Keratinocyte (primary cell): ENCODE results near the gene FARP2. TPM values are rescaled to one million over a fixed set of nuclear protein-coding genes. Genes with fewer than 3 reads are reported as not detected.

Experiments used
- DNase-seq: peaks from one replicate; pipeline ENCODE4 v3.0.0-alpha.2; 2011; ENCODE audit warnings: low read depth, missing footprints, low spot score
- FAIRE-seq: peaks from 2 replicates; lab custom pipeline; 2011; peaks lifted over from hg19 to GRCh38; lab: Jason Lieb, UNC
- H2AFZ ChIP-seq: 2 replicates; pipeline ENCODE4 v1.6.0; 2012; ENCODE audit warnings: low read length, control low read depth, inconsistent platforms; ENCODE audit not compliant: control insufficient read depth
- H3K27ac ChIP-seq: 2 replicates; pipeline ENCODE4 v1.5.1; 2011; ENCODE audit warnings: low read length; ENCODE audit not compliant: control insufficient read depth, insufficient read depth
- H3K27me3 ChIP-seq: 3 replicates; pipeline ENCODE4 v1.6.0; 2011; ENCODE audit warnings: low read length; ENCODE audit not compliant: control insufficient read depth, insufficient read depth; ENCODE audit errors: extremely low read depth
- H3K36me3 ChIP-seq, 2 experiments: 2 replicates in 1 of 2; 3 replicates in 1 of 2; pipeline ENCODE4 v1.5.1; 2011; ENCODE audit warnings: low read length in 2 of 2, mild to moderate bottlenecking in 1 of 2; ENCODE audit not compliant: control insufficient read depth in 2 of 2, insufficient read depth in 2 of 2; ENCODE audit errors: extremely low read depth in 1 of 2
- H3K4me1 ChIP-seq: 3 replicates; pipeline ENCODE4 v1.5.1; 2011; ENCODE audit warnings: low read length; ENCODE audit not compliant: control insufficient read depth, insufficient read depth; ENCODE audit errors: extremely low read depth
- H3K4me2 ChIP-seq: 3 replicates; pipeline ENCODE4 v1.6.0; 2011; ENCODE audit warnings: low read depth, low read length; ENCODE audit not compliant: control insufficient read depth, insufficient read depth; ENCODE audit errors: extremely low read depth
- H3K4me3 ChIP-seq, 3 experiments: fragments of 200-600 bp in 1 of 3; sonication (generic) in 1 of 3; 2 replicates in 2 of 3; 3 replicates in 1 of 3; pipeline ENCODE4 v1.5.1; 2011 to 2016; ENCODE audit warnings: low read length in 3 of 3, mild to moderate bottlenecking in 3 of 3, control low read depth in 2 of 3, inconsistent platforms in 1 of 3, low read depth in 1 of 3, mixed read lengths in 1 of 3, mixed run types in 1 of 3, moderate library complexity in 1 of 3; ENCODE audit not compliant: control insufficient read depth in 2 of 3, insufficient read depth in 2 of 3; ENCODE audit errors: extremely low read depth in 1 of 3
- H3K79me2 ChIP-seq: 2 replicates; pipeline ENCODE4 v1.6.0; 2012; ENCODE audit warnings: low read length; ENCODE audit not compliant: control insufficient read depth, insufficient read depth
- H3K9ac ChIP-seq: 3 replicates; pipeline ENCODE4 v1.6.0; 2011; ENCODE audit warnings: low read length; ENCODE audit not compliant: control insufficient read depth, insufficient read depth; ENCODE audit errors: extremely low read depth
- H3K9me1 ChIP-seq: 3 replicates; pipeline ENCODE4 v1.6.0; 2011; ENCODE audit warnings: low read length; ENCODE audit not compliant: control insufficient read depth, insufficient read depth; ENCODE audit errors: extremely low read depth
- H3K9me3 ChIP-seq: 2 replicates; pipeline ENCODE4 v1.5.1; 2012; ENCODE audit warnings: low read depth, low read length; ENCODE audit not compliant: control insufficient read depth
- H4K20me1 ChIP-seq: 3 replicates; pipeline ENCODE4 v1.6.0; 2011; ENCODE audit warnings: low read length; ENCODE audit not compliant: control insufficient read depth, insufficient read depth; ENCODE audit errors: extremely low read depth
- EZH2 ChIP-seq: IDR thresholded peaks from one replicate; pipeline ENCODE4 v1.6.1; 2012; ENCODE audit warnings: inconsistent platforms, mild to moderate bottlenecking, low read length, moderate library complexity
- dilution Hi-C: fragments of 300-500 bp; cut with MboI; formaldehyde crosslinking; loops from one replicate; pipeline ENCODE4 v1.7.0; 2020; ENCODE audit warnings: low sequenced_read_pairs; ENCODE audit not compliant: extremely low pct_ligation_motif_present
- polyA plus RNA-seq, 5 experiments: library from polyadenylated mRNA; depleted of rRNA in 3 of 5; stranded (reverse) in 3 of 5; stranded (forward) in 1 of 5; unstranded in 1 of 5; fragments of >200 nt; gene quantifications; 1 replicate in 1 of 5; 2 replicates in 3 of 5; 3 replicates in 1 of 5; pipeline versions ENCODE4 v1.2.1 to v1.2.3, GENCODE V29; 2011 to 2012; ENCODE audit warnings: missing spikeins in 2 of 5, low read depth in 1 of 5, low replicate concordance in 1 of 5
- TF ChIP-seq, protein P1 (sequence below), 3 experiments: IDR thresholded peaks in 1 of 3; conservative IDR thresholded peaks in 1 of 3; optimal IDR thresholded peaks in 1 of 3; 2 replicates in 2 of 3; 3 replicates in 1 of 3; pipeline versions ENCODE3 to v1.5.1; 2011; ENCODE audit warnings: low read length in 3 of 3, mild to moderate bottlenecking in 3 of 3, moderate library complexity in 2 of 3, control low read depth in 1 of 3, inconsistent platforms in 1 of 3; ENCODE audit not compliant: insufficient read depth in 2 of 3; ENCODE audit errors: extremely low read depth in 1 of 3

FARP2 gene
- polyA plus RNA-seq, 1 donor (not counting 4 experiments of a cell fraction or from before 2014, with no cell fraction given), result 39.3 TPM

GRCh38 chr2:241532168-241532567 is 176.1 kb downstream of the FARP2 start:
- no peak overlapping the region for H3K4me3 ChIP-seq
- H3K9me1 ChIP-seq, result no peaks in the 10 kb centered on the region
- no peaks in the 10 kb centered on the region for H3K36me3 ChIP-seq
- no peak overlapping the region for H3K27ac ChIP-seq
- DNase-seq (no peak), FAIRE-seq (no peak)
- H3K27me3 ChIP-seq, result peaks cover 16% of the 10 kb centered on the region
- H3K9ac ChIP-seq, result no peak overlapping the region
- no peaks in the 10 kb centered on the region for H3K9me3 ChIP-seq
- H3K79me2 ChIP-seq, result no peaks in the 10 kb centered on the region
- dilution Hi-C loops, result no loop called here
- no peak for TF ChIP-seq EZH2
- H4K20me1 ChIP-seq, result no peaks in the 10 kb centered on the region
- H3K4me2 ChIP-seq, result no peak overlapping the region
- peaks cover 3% of the 10 kb centered on the region for H3K4me1 ChIP-seq
- no peak overlapping the region for H2AFZ ChIP-seq

DNA sequence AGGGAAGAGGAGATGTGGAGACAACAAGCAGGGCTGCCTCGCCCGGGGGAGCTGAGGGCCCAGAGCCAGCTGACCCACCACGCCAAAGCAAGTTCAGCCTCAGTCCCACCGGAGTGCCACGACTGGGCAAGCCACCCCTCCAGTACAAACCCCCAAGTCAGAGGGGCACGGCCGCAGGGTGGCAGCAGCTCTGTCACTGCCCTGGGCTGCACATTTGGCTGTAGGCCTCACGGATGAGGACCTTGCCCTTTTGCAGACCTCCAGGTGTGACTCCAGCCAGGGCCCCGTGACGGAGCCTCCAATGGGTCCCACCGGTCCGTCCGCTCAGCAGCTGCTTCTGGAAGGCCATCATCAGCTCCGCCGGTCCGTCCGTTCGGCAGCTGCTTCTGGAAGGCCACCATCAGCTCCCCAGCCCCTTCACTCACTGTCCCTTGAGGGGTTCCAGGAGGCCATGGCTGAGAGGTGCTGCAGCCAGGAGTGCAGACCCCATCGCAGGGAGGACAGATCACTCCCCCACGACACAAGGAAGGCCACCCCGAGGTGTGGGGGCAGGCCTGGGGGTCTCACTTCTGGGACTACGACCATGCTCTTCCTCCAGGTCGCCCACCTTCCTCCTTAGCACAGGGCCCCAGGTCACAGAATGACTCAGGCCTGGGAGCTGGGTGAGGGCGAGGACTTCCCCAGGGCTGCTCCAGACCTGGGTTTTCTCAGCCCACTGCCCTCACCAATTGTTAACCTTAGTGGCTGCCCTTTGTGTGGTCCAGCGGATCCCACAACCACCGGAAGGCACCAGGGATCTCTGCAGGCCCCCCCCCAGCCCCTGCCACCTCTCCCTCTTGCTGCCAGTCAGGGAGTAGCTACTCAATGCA is 176.9 kb downstream of the FARP2 start:
- dilution Hi-C loops, result no loop called here
- H3K27me3 ChIP-seq, result peaks cover 16% of the 10 kb centered on the region
- H2AFZ ChIP-seq, result no peak overlapping the region
- no peaks in the 10 kb centered on the region for H3K36me3 ChIP-seq
- no peak overlapping the region for H3K4me3 ChIP-seq
- no peak for TF ChIP-seq EZH2
- TF ChIP-seq, protein P1, sequence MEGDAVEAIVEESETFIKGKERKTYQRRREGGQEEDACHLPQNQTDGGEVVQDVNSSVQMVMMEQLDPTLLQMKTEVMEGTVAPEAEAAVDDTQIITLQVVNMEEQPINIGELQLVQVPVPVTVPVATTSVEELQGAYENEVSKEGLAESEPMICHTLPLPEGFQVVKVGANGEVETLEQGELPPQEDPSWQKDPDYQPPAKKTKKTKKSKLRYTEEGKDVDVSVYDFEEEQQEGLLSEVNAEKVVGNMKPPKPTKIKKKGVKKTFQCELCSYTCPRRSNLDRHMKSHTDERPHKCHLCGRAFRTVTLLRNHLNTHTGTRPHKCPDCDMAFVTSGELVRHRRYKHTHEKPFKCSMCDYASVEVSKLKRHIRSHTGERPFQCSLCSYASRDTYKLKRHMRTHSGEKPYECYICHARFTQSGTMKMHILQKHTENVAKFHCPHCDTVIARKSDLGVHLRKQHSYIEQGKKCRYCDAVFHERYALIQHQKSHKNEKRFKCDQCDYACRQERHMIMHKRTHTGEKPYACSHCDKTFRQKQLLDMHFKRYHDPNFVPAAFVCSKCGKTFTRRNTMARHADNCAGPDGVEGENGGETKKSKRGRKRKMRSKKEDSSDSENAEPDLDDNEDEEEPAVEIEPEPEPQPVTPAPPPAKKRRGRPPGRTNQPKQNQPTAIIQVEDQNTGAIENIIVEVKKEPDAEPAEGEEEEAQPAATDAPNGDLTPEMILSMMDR (optimal IDR thresholded peaks at IDR 0.05 in 1 of 3, IDR thresholded peaks at IDR 0.05 in 1 of 3, conservative IDR thresholded peaks at IDR 0.05 in 1 of 3; ENCODE audit: extremely low read depth in 1 of 3, insufficient read depth in 2 of 3, low read length in 3 of 3), result no peak
- H3K9ac ChIP-seq, result no peak overlapping the region
- H3K9me3 ChIP-seq, result no peaks in the 10 kb centered on the region
- H3K27ac ChIP-seq, result no peak overlapping the region
- no peaks in the 10 kb centered on the region for H3K9me1 ChIP-seq
- no peak for FAIRE-seq
- no peaks in the 10 kb centered on the region for H3K79me2 ChIP-seq
- H3K4me2 ChIP-seq, result no peak overlapping the region
- peaks cover 3% of the 10 kb centered on the region for H3K4me1 ChIP-seq
- no peak for DNase-seq
- no peaks in the 10 kb centered on the region for H4K20me1 ChIP-seq
